Forelimb muscle (tissue), 1 donor: Measurements from ENCODE around the gene MRNIP. TPM values are rescaled to one million over a fixed set of nuclear protein-coding genes. Genes with fewer than 3 reads are reported as not detected.
"Not testable (repeated sequence)": the region's sequence is repeated elsewhere in the genome, so short reads cannot be mapped to it uniquely, and the experiment has no call there.

Experiments
- DNase-seq: peaks from one replicate; pipeline ENCODE4 v3.0.0-alpha.2; 2013; ENCODE audit warnings: low read depth
- polyA plus RNA-seq: library from polyadenylated mRNA; unstranded; fragments of 120-200 nt; gene quantifications from one replicate; pipeline ENCODE4 v1.2.1, GENCODE V29; 2013; ENCODE audit not compliant: insufficient read length

The MRNIP gene
- polyA plus RNA-seq, 1 donor, result 15.2 TPM

GRCh38 chr5:179792612-179793467, 65.8 kb downstream of the MRNIP start:
- DNase-seq, result no peak

GRCh38 chr5:179791881-179792611, 66.6 kb downstream of the MRNIP start:
- no peak for DNase-seq

- DNase-seq, result not testable (repeated sequence)
These were observed 69.3 kb downstream of the MRNIP start for GRCh38 chr5:179789278-179789677.

- no peak for DNase-seq
These were observed 70.3 kb downstream of the MRNIP start for GRCh38 chr5:179788193-179788854.

Other genes with a start within 250 kb of the MRNIP start
- 596 TPM for gene HNRNPH1, start 235.1 kb downstream of the MRNIP start, polyA plus RNA-seq
- 0.37 TPM for gene CBY3, start 177.8 kb downstream of the MRNIP start, polyA plus RNA-seq
- 196 TPM for gene CANX, start 159.8 kb downstream of the MRNIP start, polyA plus RNA-seq
- gene MAML1, start 126.0 kb downstream of the MRNIP start, polyA plus RNA-seq, result 24.8 TPM
- gene LTC4S, start 64.8 kb downstream of the MRNIP start, polyA plus RNA-seq, result 2.0 TPM
- 60.7 TPM for gene MGAT4B, start 52.0 kb downstream of the MRNIP start, polyA plus RNA-seq
- 67.5 TPM for gene SQSTM1, start 37.9 kb downstream of the MRNIP start, polyA plus RNA-seq
- 54.8 TPM for gene TBC1D9B, start 49.1 kb upstream of the MRNIP start, polyA plus RNA-seq
- gene RNF130, start 212.9 kb upstream of the MRNIP start, polyA plus RNA-seq, result 36.5 TPM